Erythroblast (primary cell): ENCODE data around the gene TMEM243.

Experiments used
- GATA1 ChIP-seq: IDR thresholded peaks from 2 replicates; pipeline ENCODE4 v1.6.1; 2011; ENCODE audit warnings: low read depth, mild to moderate bottlenecking, control low read depth, low read length, moderate library complexity
- POLR2A ChIP-seq: IDR thresholded peaks from 2 replicates; pipeline ENCODE4 v1.6.1; 2011; ENCODE audit warnings: mild to moderate bottlenecking, low read length

GRCh38 chr7:87171282-87171934, 48.1 kb downstream of the TMEM243 start:
- TF ChIP-seq POLR2A (no peak), GATA1 (no peak)
